Fibroblast of gingiva (primary cell): Measurements from ENCODE around the gene CDH3.
"Not testable (repeated sequence)": the region's sequence is repeated elsewhere in the genome, so short reads cannot be mapped to it uniquely, and the experiment has no call there.

Source experiments
- DNase-seq: peaks from one replicate; pipeline ENCODE4 v3.0.0-alpha.2; 2011; ENCODE audit warnings: low read depth

Gene CDH3

GRCh38 chr16:68704232-68704867 is 59.2 kb downstream of the CDH3 start:
- DNase-seq: peak; percentile 43

- no peak for DNase-seq
Observed at GRCh38 chr16:68707340-68708152, 62.4 kb downstream of the CDH3 start.

- DNase-seq: no peak
Observed at GRCh38 chr16:68710211-68710610, 65.1 kb downstream of the CDH3 start.

- DNase-seq: no peak
Observed at GRCh38 chr16:68711421-68712139, 66.5 kb downstream of the CDH3 start.

GRCh38 chr16:68713361-68713760 is 68.3 kb downstream of the CDH3 start:
- no peak for DNase-seq

GRCh38 chr16:68715471-68715870 is 70.4 kb downstream of the CDH3 start:
- no peak for DNase-seq

GRCh38 chr16:68716516-68716915 is 71.4 kb downstream of the CDH3 start:
- DNase-seq: not testable (repeated sequence)

GRCh38 chr16:68717684-68718083 is 72.6 kb downstream of the CDH3 start:
- DNase-seq: no peak

- peak; percentile 53 for DNase-seq
Observed at GRCh38 chr16:68718590-68718989, 73.5 kb downstream of the CDH3 start.

GRCh38 chr16:68719993-68720489 is 74.9 kb downstream of the CDH3 start:
- no peak for DNase-seq

- no peak for DNase-seq
Observed at GRCh38 chr16:68722119-68723024, 77.3 kb downstream of the CDH3 start.

- no peak for DNase-seq
Observed at GRCh38 chr16:68724797-68725196, 79.7 kb downstream of the CDH3 start.

GRCh38 chr16:68728523-68728922 is 83.4 kb downstream of the CDH3 start:
- no peak for DNase-seq

GRCh38 chr16:68731637-68732036 is 86.5 kb downstream of the CDH3 start:
- DNase-seq: no peak

GRCh38 chr16:68732042-68732680 is 87.1 kb downstream of the CDH3 start:
- no peak for DNase-seq

GRCh38 chr16:68732741-68733399 is 87.8 kb downstream of the CDH3 start:
- DNase-seq: no peak

GRCh38 chr16:68733570-68733969 is 88.5 kb downstream of the CDH3 start:
- DNase-seq: no peak

GRCh38 chr16:68734782-68735181 is 89.7 kb downstream of the CDH3 start:
- DNase-seq: no peak

- DNase-seq: no peak
Observed at GRCh38 chr16:68736561-68736960, 91.5 kb downstream of the CDH3 start.

GRCh38 chr16:68737046-68737729 is 92.1 kb downstream of the CDH3 start, which contains the start of gene CDH1:
TSS of gene CDH1 (plus strand) at chr16:68737292. CDS start at chr16:68737416, 124 bp downstream.
- DNase-seq: no peak
